H9 (cell line): ENCODE measurements around the gene SMAD7. TPM values are rescaled to one million over a fixed set of nuclear protein-coding genes. Genes with fewer than 3 reads are reported as not detected.

Experiments used
- DNase-seq: peaks from one replicate; pipeline ENCODE4 v3.0.0-alpha.2; 2017
- H2AFZ ChIP-seq: one replicate; pipeline ENCODE4 v1.6.1; 2013; ENCODE audit warnings: mild to moderate bottlenecking, low read length, control low read depth, moderate library complexity
- H2AK5ac ChIP-seq: 2 replicates; pipeline ENCODE4 v1.6.1; 2013; ENCODE audit warnings: low read length, control low read depth, mixed read lengths; ENCODE audit not compliant: insufficient read length
- H2BK120ac ChIP-seq: one replicate; pipeline ENCODE4 v1.6.1; 2013; ENCODE audit warnings: low read depth, mild to moderate bottlenecking, low read length, control low read depth, inconsistent platforms; ENCODE audit not compliant: poor library complexity, severe bottlenecking
- H2BK12ac ChIP-seq: 2 replicates; pipeline ENCODE4 v1.6.1; 2013; ENCODE audit warnings: low read length, control low read depth, mixed read lengths, low read depth; ENCODE audit not compliant: insufficient read length
- H2BK15ac ChIP-seq: 2 replicates; pipeline ENCODE4 v1.6.1; 2013; ENCODE audit warnings: low read depth, low read length, control low read depth
- H2BK20ac ChIP-seq: one replicate; pipeline ENCODE4 v1.6.1; 2013; ENCODE audit warnings: low read depth, mild to moderate bottlenecking, low read length, control low read depth, inconsistent platforms; ENCODE audit not compliant: poor library complexity, severe bottlenecking
- H2BK5ac ChIP-seq: 2 replicates; pipeline ENCODE4 v1.6.1; 2013; ENCODE audit warnings: low read length, control low read depth, mixed read lengths; ENCODE audit not compliant: insufficient read length
- H3K14ac ChIP-seq: 2 replicates; pipeline ENCODE4 v1.6.1; 2013; ENCODE audit warnings: low read length, control low read depth; ENCODE audit not compliant: insufficient read depth
- H3K18ac ChIP-seq: 2 replicates; pipeline ENCODE4 v1.6.1; 2013; ENCODE audit warnings: low read depth, mild to moderate bottlenecking, mixed read lengths, low read length, control low read depth; ENCODE audit not compliant: insufficient read length
- H3K23ac ChIP-seq: 2 replicates; pipeline ENCODE4 v1.6.1; 2013; ENCODE audit warnings: low read length, control low read depth, mixed read lengths, low read depth; ENCODE audit not compliant: insufficient read length
- H3K23me2 ChIP-seq: 2 replicates; pipeline ENCODE4 v1.6.1; 2013; ENCODE audit warnings: low read depth, mild to moderate bottlenecking, mixed read lengths, low read length, control low read depth; ENCODE audit not compliant: insufficient read length, poor library complexity, severe bottlenecking
- H3K27ac ChIP-seq: 2 replicates; pipeline ENCODE4 v1.5.1; 2013; ENCODE audit warnings: low read length, control low read depth, mixed read lengths, low read depth; ENCODE audit not compliant: insufficient read length
- H3K27me3 ChIP-seq: 2 replicates; pipeline ENCODE4 v1.6.1; 2013; ENCODE audit warnings: low read length, control low read depth, inconsistent platforms; ENCODE audit not compliant: insufficient read depth
- H3K4ac ChIP-seq: 2 replicates; pipeline ENCODE4 v1.6.1; 2013; ENCODE audit warnings: low read depth, mild to moderate bottlenecking, control low read depth, inconsistent platforms, low read length, moderate library complexity
- H3K4me1 ChIP-seq: 2 replicates; pipeline ENCODE4 v1.6.1; 2013; ENCODE audit warnings: low read length, control low read depth, inconsistent platforms; ENCODE audit not compliant: insufficient read depth
- H3K4me2 ChIP-seq: 2 replicates; pipeline ENCODE4 v1.6.1; 2013; ENCODE audit warnings: low read length, control low read depth, mixed read lengths; ENCODE audit not compliant: insufficient read length, insufficient read depth
- H3K56ac ChIP-seq: 2 replicates; pipeline ENCODE4 v1.6.1; 2013; ENCODE audit warnings: low read depth, mild to moderate bottlenecking, mixed read lengths, low read length, control low read depth; ENCODE audit not compliant: insufficient read length
- H3K79me1 ChIP-seq: 2 replicates; pipeline ENCODE4 v1.6.1; 2013; ENCODE audit warnings: low read depth, mild to moderate bottlenecking, moderate library complexity, low read length, control low read depth, inconsistent platforms; ENCODE audit not compliant: insufficient read depth, poor library complexity, severe bottlenecking
- H3K79me2 ChIP-seq: 2 replicates; pipeline ENCODE4 v1.6.1; 2013; ENCODE audit warnings: low read length, control low read depth, inconsistent platforms; ENCODE audit not compliant: insufficient read depth
- H3K9ac ChIP-seq: 2 replicates; pipeline ENCODE4 v1.6.1; 2013; ENCODE audit warnings: low read length, control low read depth, mixed read lengths; ENCODE audit not compliant: insufficient read length; ENCODE audit errors: extremely low read depth
- H3K9me3 ChIP-seq: one replicate; pipeline ENCODE4 v1.6.1; 2013; ENCODE audit warnings: low read depth, low read length, inconsistent platforms; ENCODE audit not compliant: control insufficient read depth
- H3T11ph ChIP-seq: one replicate; pipeline ENCODE4 v1.6.1; 2013; ENCODE audit warnings: mild to moderate bottlenecking, low read length, control low read depth, inconsistent platforms
- H4K20me1 ChIP-seq: one replicate; pipeline ENCODE4 v1.6.1; 2013; ENCODE audit not compliant: control insufficient read depth, insufficient read length, insufficient read depth
- H4K5ac ChIP-seq: 2 replicates; pipeline ENCODE4 v1.6.1; 2013; ENCODE audit warnings: low read depth, mild to moderate bottlenecking, mixed read lengths, low read length, control low read depth; ENCODE audit not compliant: insufficient read length
- H4K8ac ChIP-seq: replicated peaks from 2 replicates; pipeline ENCODE4 v1.6.1; 2013; ENCODE audit warnings: low read length, control low read depth, mixed read lengths, low read depth; ENCODE audit not compliant: insufficient read length
- H4K91ac ChIP-seq: 2 replicates; pipeline ENCODE4 v1.6.1; 2013; ENCODE audit warnings: low read depth, mild to moderate bottlenecking, moderate library complexity, mixed read lengths, low read length, control low read depth; ENCODE audit not compliant: insufficient read length
- H3K27ac Mint-ChIP-seq, 3 experiments: 2 replicates in 2 of 3; 3 replicates in 1 of 3; pipeline ENCODE4 v1.8.0; 2020 to 2021; ENCODE audit warnings: mixed read lengths in 3 of 3, mild to moderate bottlenecking in 1 of 3, moderate library complexity in 1 of 3
- H3K27me3 Mint-ChIP-seq: 2 replicates; pipeline ENCODE4 v1.8.0; 2021; ENCODE audit warnings: low read depth, mild to moderate bottlenecking, moderate library complexity, mixed read lengths
- H3K36me3 Mint-ChIP-seq, 3 experiments: 2 replicates in 2 of 3; 3 replicates in 1 of 3; pipeline ENCODE4 v1.8.0; 2020 to 2021; ENCODE audit warnings: low read depth in 3 of 3, mixed read lengths in 3 of 3; ENCODE audit not compliant: insufficient read depth in 1 of 3
- H3K4me1 Mint-ChIP-seq, 2 experiments: 2 replicates each; pipeline ENCODE4 v1.8.0; 2020; ENCODE audit warnings: mixed read lengths in 2 of 2
- H3K4me3 Mint-ChIP-seq, 2 experiments: 2 replicates in 1 of 2; 3 replicates in 1 of 2; pipeline ENCODE4 v1.8.0; 2020 to 2021; ENCODE audit warnings: mild to moderate bottlenecking in 2 of 2, mixed read lengths in 2 of 2, moderate library complexity in 1 of 2
- H3K9me3 Mint-ChIP-seq, 2 experiments: 2 replicates in 1 of 2; 3 replicates in 1 of 2; pipeline ENCODE4 v1.8.0; 2020; ENCODE audit warnings: mild to moderate bottlenecking in 2 of 2, mixed read lengths in 2 of 2, moderate library complexity in 1 of 2
- CTCF ChIP-seq: fragments of 200-600 bp; sonication (generic); conservative IDR thresholded peaks from 3 replicates; pipeline ENCODE4 v1.8.0; 2021; ENCODE audit warnings: antibody characterized with exemption, mild to moderate bottlenecking
- WGBS: extraction: QIAGEN DNeasy Blood & Tissue Kit; methylation state at CpG from one replicate; pipeline ENCODE4 v1.1.7; 2013; ENCODE audit warnings: missing lambda C conversion rate, low lambda C conversion rate, mixed read lengths; ENCODE audit not compliant: insufficient read length; ENCODE audit errors: extremely low coverage; 5-methylcytosine and 5-hydroxymethylcytosine counted together
- total RNA-seq: library from RNA; stranded (reverse); gene quantifications from 2 replicates; pipeline ENCODE4 v1.2.1, GENCODE V29; 2021

Gene SMAD7
- total RNA-seq, 1 experiment from 2014 or later, result 27.7 TPM

- peaks cover 6% of the 10 kb centered on the region for H3K79me1 ChIP-seq
- no peak overlapping the region for H3K18ac ChIP-seq
- H4K20me1 ChIP-seq, result no peaks in the 10 kb centered on the region
- no peaks in the 10 kb centered on the region for H3K23me2 ChIP-seq
- H3K79me2 ChIP-seq, result peaks cover 91% of the 10 kb centered on the region
- no peak overlapping the region for H3K4ac ChIP-seq
- Mint-ChIP-seq H3K4me1 (peaks cover 94 to 98% of the 10 kb centered on the region in 2 experiments), H3K36me3 (peaks cover 37 to 86% (median 48%) of the 10 kb centered on the region in 3 experiments), H3K4me3 (peak overlapping the region in 1 of 2 experiments; percentile 28; a peak in 2 of 5 replicates), H3K27me3 (no peaks in the 10 kb centered on the region), H3K9me3 (no peaks in the 10 kb centered on the region), H3K27ac (peak overlapping the region in 1 of 3 experiments; percentile 88; a peak in 1 of 7 replicates)
- DNase-seq, result no peak
- H3T11ph ChIP-seq, result no peak overlapping the region
- no peak overlapping the region for H3K9ac ChIP-seq
- no peak overlapping the region for H3K4me2 ChIP-seq
- H2AK5ac ChIP-seq, result no peak overlapping the region
- WGBS, result no CpG with 5 or more reads among the region's 8 CpGs
- no peaks in the 10 kb centered on the region for H3K27me3 ChIP-seq
- peaks cover 12% of the 10 kb centered on the region; the same call in 1 of the 2 replicates for H3K4me1 ChIP-seq
- no peak overlapping the region for H2BK20ac ChIP-seq
- H3K9me3 ChIP-seq, result no peaks in the 10 kb centered on the region
- H4K5ac ChIP-seq, result no peak overlapping the region
- H2BK15ac ChIP-seq, result no peak overlapping the region
- no peak for TF ChIP-seq CTCF
- no peak overlapping the region for H4K8ac ChIP-seq
- no peak overlapping the region; the same call in 1 of the 2 replicates for H3K14ac ChIP-seq
- no peak overlapping the region for H4K91ac ChIP-seq
- no peak overlapping the region for H2AFZ ChIP-seq
- H2BK12ac ChIP-seq, result no peak overlapping the region
- no peak overlapping the region for H3K27ac ChIP-seq
- no peak overlapping the region for H3K56ac ChIP-seq
- no peak overlapping the region for H2BK5ac ChIP-seq
- H2BK120ac ChIP-seq, result no peak overlapping the region
- no peak overlapping the region for H3K23ac ChIP-seq
Observed at GRCh38 chr18:48942086-48942485, 8.7 kb downstream of the SMAD7 start.
